Right lobe of liver (tissue), 6 donors: ENCODE measurements around the gene CCDC50. TPM values are rescaled to one million over a fixed set of nuclear protein-coding genes. Genes with fewer than 3 reads are reported as not detected.

Experiments
- ATAC-seq, 4 donors: fragments of 200-7000 bp; cut with Tn5 transposase; one replicate each; pipeline ENCODE4 v1.9.1; 2020; ENCODE audit warnings: mild to moderate bottlenecking in 4 of 4, moderate library complexity in 4 of 4
- DNase-seq, 3 donors: peaks; one replicate each; pipeline ENCODE4 v3.0.0-alpha.2; 2020
- H3K27ac ChIP-seq, 3 donors: fragments of 200-600 bp; one replicate each; pipeline ENCODE4 v1.8.0; 2022
- H3K27me3 ChIP-seq, 2 donors: fragments of 200-600 bp; one replicate each; pipeline ENCODE4 v1.8.0; 2022
- H3K36me3 ChIP-seq, 4 donors: fragments of 200-600 bp; sonication (generic) in 1 of 4; one replicate each; pipeline versions ENCODE4 v1.5.1 to v1.8.0; 2017 to 2022; ENCODE audit warnings: control low read depth in 1 of 4
- H3K4me1 ChIP-seq, 4 donors: fragments of 200-600 bp; sonication (generic) in 1 of 4; one replicate each; pipeline versions ENCODE4 v1.5.1 to v1.8.0; 2017 to 2022; ENCODE audit warnings: control low read depth in 1 of 4
- H3K4me3 ChIP-seq, 3 donors: fragments of 200-600 bp; one replicate each; pipeline ENCODE4 v1.8.0; 2022
- H3K9me3 ChIP-seq, 4 donors: fragments of 200-600 bp; sonication (generic) in 1 of 4; one replicate each; pipeline versions ENCODE4 v1.5.1 to v1.8.0; 2017 to 2022; ENCODE audit warnings: control low read depth in 1 of 4
- POLR2A ChIP-seq: fragments of 450-650 bp; IDR thresholded peaks from one replicate; pipeline ENCODE4 v1.6.1; 2017; ENCODE audit warnings: antibody characterized with exemption, mild to moderate bottlenecking
- WGBS: methylation state at CpG from one replicate; pipeline ENCODE4 v1.1.6; 2018; ENCODE audit warnings: low coverage, low lambda C conversion rate; ENCODE audit not compliant: insufficient coverage; ENCODE audit errors: missing lambda C conversion rate; 5-methylcytosine and 5-hydroxymethylcytosine counted together
- intact Hi-C, 2 donors: fragments of 100-400 bp; cut with DNase I; formaldehyde crosslinking; loops; one replicate each; pipeline versions ENCODE4 v1.11.2 to v1.14.1; 2022
- total RNA-seq, 6 experiments: library from RNA; depleted of rRNA in 2 of 6; stranded (reverse); fragments of >200 nt in 2 of 6; fragmentation: NEBNext Ultra II Directional in 3 of 6; extraction: Animal tissue kit (Norgen Biotek cat#: 25700) in 3 of 6; gene quantifications; one replicate each; pipeline versions ENCODE4 v1.1.0 to v1.2.4, GENCODE V29; 2016 to 2023
- TF ChIP-seq, protein P1 (sequence below), 4 donors: fragments of 200-600 bp in 3 of 4; fragments of 450-650 bp in 1 of 4; IDR thresholded peaks; one replicate each; pipeline versions ENCODE4 v1.5.1 to v1.8.0; 2016 to 2022; ENCODE audit warnings: antibody characterized with exemption in 4 of 4, mild to moderate bottlenecking in 2 of 4
- donor health status: DM: no; HTN: yes; CAD: no.
- donor health status: DM: no; HTN: no; CAD: no.
- donor health status: DM: no; HTN: no; CAD: no.
- donor health status: DM: no; HTN: yes; CAD: no.
- donor health status: DM: no; HTN: yes; CAD: no.

Gene CCDC50
- total RNA-seq, 6 experiments from 2014 or later: 36.1 to 96.3 (median 65.1) TPM

DNA sequence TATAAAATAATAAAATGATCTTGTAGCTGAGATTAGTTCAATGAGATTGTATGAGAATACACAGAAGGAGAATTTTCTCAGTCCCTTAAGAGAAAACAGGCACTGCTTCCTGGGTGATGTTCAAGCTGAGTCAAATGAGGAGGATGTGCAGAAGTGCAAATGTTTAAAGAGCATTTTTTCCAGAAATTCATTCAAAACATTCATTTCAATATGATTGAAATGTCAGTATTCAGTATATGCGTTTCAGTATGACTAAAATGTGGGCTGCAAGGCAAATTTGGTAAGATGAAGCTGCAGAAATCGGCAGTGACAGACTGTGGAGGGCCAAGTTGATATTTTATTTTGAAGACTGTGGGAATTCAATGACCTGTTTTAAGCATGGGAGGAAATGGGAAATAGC lies 112.5 kb downstream of the CCDC50 start:
- Histone ChIP-seq H3K4me3 (no peak overlapping the region), H3K36me3 (no peaks in the 10 kb centered on the region), H3K27me3 (no peaks in the 10 kb centered on the region), H3K4me1 (no peaks in the 10 kb centered on the region), H3K27ac (no peak overlapping the region), H3K9me3 (no peaks in the 10 kb centered on the region)
- no peak for TF ChIP-seq POLR2A
- TF ChIP-seq, protein P1, sequence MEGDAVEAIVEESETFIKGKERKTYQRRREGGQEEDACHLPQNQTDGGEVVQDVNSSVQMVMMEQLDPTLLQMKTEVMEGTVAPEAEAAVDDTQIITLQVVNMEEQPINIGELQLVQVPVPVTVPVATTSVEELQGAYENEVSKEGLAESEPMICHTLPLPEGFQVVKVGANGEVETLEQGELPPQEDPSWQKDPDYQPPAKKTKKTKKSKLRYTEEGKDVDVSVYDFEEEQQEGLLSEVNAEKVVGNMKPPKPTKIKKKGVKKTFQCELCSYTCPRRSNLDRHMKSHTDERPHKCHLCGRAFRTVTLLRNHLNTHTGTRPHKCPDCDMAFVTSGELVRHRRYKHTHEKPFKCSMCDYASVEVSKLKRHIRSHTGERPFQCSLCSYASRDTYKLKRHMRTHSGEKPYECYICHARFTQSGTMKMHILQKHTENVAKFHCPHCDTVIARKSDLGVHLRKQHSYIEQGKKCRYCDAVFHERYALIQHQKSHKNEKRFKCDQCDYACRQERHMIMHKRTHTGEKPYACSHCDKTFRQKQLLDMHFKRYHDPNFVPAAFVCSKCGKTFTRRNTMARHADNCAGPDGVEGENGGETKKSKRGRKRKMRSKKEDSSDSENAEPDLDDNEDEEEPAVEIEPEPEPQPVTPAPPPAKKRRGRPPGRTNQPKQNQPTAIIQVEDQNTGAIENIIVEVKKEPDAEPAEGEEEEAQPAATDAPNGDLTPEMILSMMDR (IDR thresholded peaks at IDR 0.05): no peak
- DNase-seq (no peak), ATAC-seq (no peak)
- intact Hi-C loops: no loop called here
- WGBS: 58% methylated on average over 2 of the region's 2 CpGs

DNA sequence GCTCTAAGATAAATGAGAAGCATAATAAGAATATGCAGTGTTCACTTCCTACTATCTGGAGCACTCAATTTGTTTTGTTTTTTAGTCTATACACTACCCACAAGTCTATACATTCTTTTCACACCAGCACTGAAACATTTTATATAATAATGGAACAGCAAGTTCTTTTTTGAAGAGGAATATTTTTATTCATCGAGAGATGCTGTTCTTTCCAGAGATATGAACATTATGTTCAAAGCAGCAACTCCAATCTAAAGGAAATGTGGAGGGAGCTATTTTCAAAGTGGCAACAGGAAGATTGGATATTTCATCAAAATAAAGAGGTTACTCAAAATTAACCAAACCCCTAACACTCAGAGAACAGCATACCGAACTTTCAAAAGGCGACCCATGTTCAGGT lies 115.4 kb downstream of the CCDC50 start:
- intact Hi-C loops: no loop called here
- DNase-seq (no peak), ATAC-seq (no peak)
- no peaks in the 10 kb centered on the region for H3K9me3 ChIP-seq
- H3K4me3 ChIP-seq: no peak overlapping the region
- H3K27ac ChIP-seq: no peak overlapping the region
- no peak for TF ChIP-seq POLR2A
- TF ChIP-seq, protein P1 (IDR thresholded peaks at IDR 0.05): no peak
- no peaks in the 10 kb centered on the region for H3K4me1 ChIP-seq
- WGBS: 85% methylated on average over 3 of the region's 3 CpGs
- no peaks in the 10 kb centered on the region for H3K36me3 ChIP-seq
- H3K27me3 ChIP-seq: no peaks in the 10 kb centered on the region

Other genes starting within 250 kb of the CCDC50 start
- gene OSTN, start 130.2 kb upstream of the CCDC50 start, total RNA-seq: not detected
- gene UTS2B, start 1.1 kb downstream of the CCDC50 start, total RNA-seq: under 1 TPM in 1 of 6 experiments, not detected in 5; 0.38 TPM
- gene PYDC2, start 131.8 kb downstream of the CCDC50 start, total RNA-seq: not detected